ENCODE data around the gene HOPX.
"Not testable (repeated sequence)": the region's sequence is repeated elsewhere in the genome, so short reads cannot be mapped to it uniquely, and the experiment has no call there.

HOPX gene

DNA sequence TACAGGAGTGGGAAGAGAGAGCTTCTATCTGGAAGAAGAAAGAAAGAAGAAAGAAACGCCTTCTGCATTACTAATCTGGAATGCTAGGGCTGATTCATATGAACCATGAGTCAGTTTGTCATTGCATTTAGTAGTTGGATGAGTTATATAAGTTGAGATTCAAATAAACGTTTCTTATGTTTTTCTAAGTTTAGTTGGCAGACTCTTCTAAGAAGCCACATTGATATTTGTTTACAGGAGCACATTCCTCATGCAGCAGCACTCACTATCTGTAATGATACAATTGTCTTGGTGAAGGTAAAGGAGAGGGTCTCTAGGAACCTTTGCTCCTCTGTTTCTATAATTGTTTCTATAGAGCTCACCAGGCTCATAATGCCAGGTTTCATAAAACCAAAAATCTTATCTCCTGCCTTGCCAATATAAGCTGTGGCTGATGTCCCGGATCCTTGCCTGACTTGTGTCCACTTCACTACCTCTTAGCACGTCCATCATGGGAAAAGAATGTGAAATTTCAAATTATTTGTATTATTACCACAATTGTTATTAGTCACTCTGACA lies 39.5 kb downstream of the HOPX start:
- Histone ChIP-seq H3K27ac (no peak overlapping the region), H3K27me3 (no peaks in the 10 kb centered on the region), H3K4me1 (ENCODE audit: control insufficient read depth in 1 of 2, insufficient read depth in 1 of 2, low read depth in 1 of 2, low read length in 1 of 2) (no peaks in the 10 kb centered on the region), H3K9me3 (no peaks in the 10 kb centered on the region), H3K4me3 (ENCODE audit: low read depth in 1 of 2, low read length in 1 of 2) (no peak overlapping the region), H3K36me3 (no peaks in the 10 kb centered on the region)
- TF ChIP-seq, protein P1, sequence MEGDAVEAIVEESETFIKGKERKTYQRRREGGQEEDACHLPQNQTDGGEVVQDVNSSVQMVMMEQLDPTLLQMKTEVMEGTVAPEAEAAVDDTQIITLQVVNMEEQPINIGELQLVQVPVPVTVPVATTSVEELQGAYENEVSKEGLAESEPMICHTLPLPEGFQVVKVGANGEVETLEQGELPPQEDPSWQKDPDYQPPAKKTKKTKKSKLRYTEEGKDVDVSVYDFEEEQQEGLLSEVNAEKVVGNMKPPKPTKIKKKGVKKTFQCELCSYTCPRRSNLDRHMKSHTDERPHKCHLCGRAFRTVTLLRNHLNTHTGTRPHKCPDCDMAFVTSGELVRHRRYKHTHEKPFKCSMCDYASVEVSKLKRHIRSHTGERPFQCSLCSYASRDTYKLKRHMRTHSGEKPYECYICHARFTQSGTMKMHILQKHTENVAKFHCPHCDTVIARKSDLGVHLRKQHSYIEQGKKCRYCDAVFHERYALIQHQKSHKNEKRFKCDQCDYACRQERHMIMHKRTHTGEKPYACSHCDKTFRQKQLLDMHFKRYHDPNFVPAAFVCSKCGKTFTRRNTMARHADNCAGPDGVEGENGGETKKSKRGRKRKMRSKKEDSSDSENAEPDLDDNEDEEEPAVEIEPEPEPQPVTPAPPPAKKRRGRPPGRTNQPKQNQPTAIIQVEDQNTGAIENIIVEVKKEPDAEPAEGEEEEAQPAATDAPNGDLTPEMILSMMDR (IDR thresholded peaks at IDR 0.05), result no peak

DNA sequence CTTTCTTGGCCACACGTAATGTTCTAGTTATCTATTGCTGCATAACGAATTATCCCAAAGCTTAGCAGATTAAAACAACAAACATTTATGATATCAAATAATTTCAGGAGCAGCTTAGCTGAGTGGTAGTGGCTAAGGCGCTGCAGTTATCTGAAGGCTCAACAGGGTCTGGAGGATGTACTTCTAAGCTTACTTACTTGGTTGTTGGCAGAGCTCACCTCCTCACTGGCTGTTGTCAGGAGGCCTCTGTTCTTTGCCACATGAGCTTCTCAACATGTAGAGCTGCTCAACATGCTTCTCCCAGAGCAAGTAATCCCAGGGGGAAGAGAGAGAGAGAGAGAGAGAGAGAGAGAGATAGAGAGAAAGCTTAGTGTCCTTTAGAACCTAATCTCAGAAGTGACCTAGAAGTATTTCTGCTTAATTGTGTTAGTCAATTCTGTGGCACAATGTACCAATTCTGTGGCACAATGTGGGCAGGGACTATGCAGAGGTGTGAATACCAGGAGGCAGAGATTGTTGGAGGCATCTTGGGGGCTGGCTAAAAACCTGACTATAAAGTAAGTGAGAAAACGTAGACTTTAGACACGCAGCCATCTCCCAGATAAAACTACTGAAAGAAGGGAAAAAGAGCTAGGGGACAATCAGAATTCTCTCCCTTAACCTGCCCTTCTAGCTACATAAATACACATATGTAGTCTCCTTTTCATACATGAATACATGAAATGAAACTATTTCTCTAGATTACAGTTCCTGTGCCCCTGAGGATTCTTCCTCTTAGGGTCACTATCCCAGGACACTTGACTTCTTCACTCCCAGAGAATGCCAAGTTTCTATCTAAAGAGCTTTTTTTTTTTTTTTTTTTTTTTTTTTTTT lies 40.2 kb downstream of the HOPX start:
- Histone ChIP-seq H3K4me3 (ENCODE audit: low read depth in 1 of 2, low read length in 1 of 2) (no peak overlapping the region), H3K27me3 (no peaks in the 10 kb centered on the region), H3K4me1 (ENCODE audit: control insufficient read depth in 1 of 2, insufficient read depth in 1 of 2, low read depth in 1 of 2, low read length in 1 of 2) (no peaks in the 10 kb centered on the region), H3K36me3 (no peaks in the 10 kb centered on the region), H3K9me3 (no peaks in the 10 kb centered on the region), H3K27ac (no peak overlapping the region)
- TF ChIP-seq, protein P1 (IDR thresholded peaks at IDR 0.05), result no peak

DNA sequence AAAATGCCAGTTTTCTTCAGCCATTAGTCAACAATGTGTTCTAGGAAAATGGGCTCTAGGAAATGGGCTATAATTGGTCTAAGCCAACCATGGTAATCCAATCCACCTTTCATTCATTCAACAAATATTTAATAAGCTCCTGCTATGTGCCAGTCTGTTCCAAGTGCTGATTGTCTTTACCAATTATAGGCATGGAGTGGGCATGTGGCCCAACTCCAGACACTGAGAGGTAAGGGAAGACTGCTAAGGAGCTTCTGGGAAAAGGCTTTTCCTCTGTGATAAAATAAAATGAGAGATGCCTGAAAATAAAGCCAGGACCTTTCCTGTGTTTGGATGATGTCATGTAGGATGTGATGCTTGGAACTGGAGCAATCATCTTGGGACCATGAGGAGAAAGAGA lies 43.3 kb downstream of the HOPX start:
- no peak overlapping the region for H3K4me3 ChIP-seq (ENCODE audit: low read depth in 1 of 2, low read length in 1 of 2)
- H3K36me3 ChIP-seq, result no peaks in the 10 kb centered on the region
- H3K27ac ChIP-seq, result no peak overlapping the region
- TF ChIP-seq, protein P1 (IDR thresholded peaks at IDR 0.05), result no peak
- H3K4me1 ChIP-seq (ENCODE audit: control insufficient read depth in 1 of 2, insufficient read depth in 1 of 2, low read depth in 1 of 2, low read length in 1 of 2), result no peaks in the 10 kb centered on the region
- H3K9me3 ChIP-seq, result no peaks in the 10 kb centered on the region
- no peaks in the 10 kb centered on the region for H3K27me3 ChIP-seq

DNA sequence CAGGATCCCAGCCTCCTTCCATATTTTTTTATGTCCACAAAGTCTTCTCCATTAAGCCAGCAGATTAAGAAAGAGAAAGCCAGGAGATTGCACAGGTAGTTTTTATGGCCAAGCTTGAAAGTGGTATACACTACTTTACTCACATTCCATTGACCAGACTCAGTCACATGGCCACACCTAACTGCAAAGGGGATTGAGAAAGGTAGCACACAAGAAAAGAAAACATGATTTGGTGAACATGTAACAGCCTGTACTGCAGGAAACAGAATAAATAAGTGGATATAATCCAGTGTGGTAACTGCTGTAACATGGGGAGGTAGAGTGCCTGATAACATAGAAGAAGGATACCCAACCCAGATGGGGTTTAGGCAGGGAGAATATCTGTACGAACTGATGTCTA lies 43.9 kb downstream of the HOPX start:
- no peaks in the 10 kb centered on the region for H3K36me3 ChIP-seq
- H3K27ac ChIP-seq, result no peak overlapping the region
- no peaks in the 10 kb centered on the region for H3K4me1 ChIP-seq (ENCODE audit: control insufficient read depth in 1 of 2, insufficient read depth in 1 of 2, low read depth in 1 of 2, low read length in 1 of 2)
- no peaks in the 10 kb centered on the region for H3K27me3 ChIP-seq
- H3K9me3 ChIP-seq, result no peaks in the 10 kb centered on the region
- H3K4me3 ChIP-seq (ENCODE audit: low read depth in 1 of 2, low read length in 1 of 2), result no peak overlapping the region
- TF ChIP-seq, protein P1 (IDR thresholded peaks at IDR 0.05), result no peak

DNA sequence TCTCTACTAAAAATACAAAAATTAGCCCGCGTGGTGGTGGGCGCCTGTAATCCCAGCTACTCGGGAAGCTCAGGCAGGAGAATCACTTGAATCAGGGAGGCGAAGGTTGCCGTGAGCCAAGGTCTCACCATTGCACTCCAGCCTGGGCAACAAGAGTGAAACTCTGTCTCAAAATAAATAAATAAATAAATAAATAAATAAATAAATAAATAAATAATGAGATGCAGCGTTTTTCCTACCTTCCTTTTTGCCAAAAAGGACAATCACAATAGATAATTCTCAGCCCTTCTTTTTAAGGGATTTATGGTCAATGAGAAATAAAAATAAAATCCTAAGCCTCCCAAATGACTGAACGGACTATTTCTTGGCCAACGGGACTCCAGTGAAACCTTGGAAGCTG lies 46.1 kb downstream of the HOPX start:
- H3K27me3 ChIP-seq; H3K36me3 ChIP-seq; H3K27ac ChIP-seq; H3K9me3 ChIP-seq; H3K4me1 ChIP-seq (ENCODE audit: control insufficient read depth in 1 of 2, insufficient read depth in 1 of 2, low read depth in 1 of 2, low read length in 1 of 2); H3K4me3 ChIP-seq (ENCODE audit: low read depth in 1 of 2, low read length in 1 of 2): not testable (repeated sequence)

DNA sequence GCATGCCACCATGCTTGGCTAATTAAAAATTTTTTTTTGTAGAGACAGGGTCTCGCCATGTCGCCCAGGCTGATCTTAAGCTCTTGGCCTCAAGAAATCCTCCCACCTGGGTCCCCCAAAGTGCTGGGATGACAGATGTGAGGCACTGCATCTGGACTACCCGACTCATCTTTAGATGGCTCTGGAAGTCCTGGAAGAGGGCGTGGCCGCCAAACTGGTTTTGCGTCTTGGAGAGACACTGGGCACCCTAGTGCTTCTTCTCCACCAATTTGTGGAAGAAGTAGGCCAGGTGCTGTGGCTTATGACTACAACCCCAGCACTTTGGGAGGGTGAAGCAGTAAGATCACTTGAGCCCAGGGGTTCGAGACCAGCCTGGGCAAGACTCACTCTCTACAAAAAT lies 47.6 kb downstream of the HOPX start:
- H3K27me3 ChIP-seq, result no peaks in the 10 kb centered on the region
- no peak overlapping the region for H3K27ac ChIP-seq
- no peaks in the 10 kb centered on the region for H3K4me1 ChIP-seq (ENCODE audit: control insufficient read depth in 1 of 2, insufficient read depth in 1 of 2, low read depth in 1 of 2, low read length in 1 of 2)
- no peak overlapping the region for H3K4me3 ChIP-seq (ENCODE audit: low read depth in 1 of 2, low read length in 1 of 2)
- H3K36me3 ChIP-seq, result no peaks in the 10 kb centered on the region
- TF ChIP-seq, protein P1 (IDR thresholded peaks at IDR 0.05), result no peak
- no peaks in the 10 kb centered on the region for H3K9me3 ChIP-seq
